Gastrocnemius medialis (tissue), 4 donors: ENCODE measurements around the gene ATG2A.

Experiments used
- CTCF ChIP-seq, 5 experiments: fragments of 450-650 bp in 3 of 5; fragments of 200-600 bp in 2 of 5; sonication (generic) in 2 of 5; IDR thresholded peaks in 4 of 5; conservative IDR thresholded peaks in 1 of 5; 1 replicate in 4 of 5; 2 replicates in 1 of 5; pipeline ENCODE4 v1.5.1; 2016 to 2019; ENCODE audit warnings: antibody characterized with exemption in 5 of 5, mild to moderate bottlenecking in 3 of 5, moderate library complexity in 3 of 5
- POLR2A ChIP-seq, 2 donors: fragments of 450-650 bp; IDR thresholded peaks; one replicate each; pipeline ENCODE4 v1.6.1; 2017; ENCODE audit warnings: antibody characterized with exemption in 2 of 2, mild to moderate bottlenecking in 2 of 2, moderate library complexity in 2 of 2

DNA sequence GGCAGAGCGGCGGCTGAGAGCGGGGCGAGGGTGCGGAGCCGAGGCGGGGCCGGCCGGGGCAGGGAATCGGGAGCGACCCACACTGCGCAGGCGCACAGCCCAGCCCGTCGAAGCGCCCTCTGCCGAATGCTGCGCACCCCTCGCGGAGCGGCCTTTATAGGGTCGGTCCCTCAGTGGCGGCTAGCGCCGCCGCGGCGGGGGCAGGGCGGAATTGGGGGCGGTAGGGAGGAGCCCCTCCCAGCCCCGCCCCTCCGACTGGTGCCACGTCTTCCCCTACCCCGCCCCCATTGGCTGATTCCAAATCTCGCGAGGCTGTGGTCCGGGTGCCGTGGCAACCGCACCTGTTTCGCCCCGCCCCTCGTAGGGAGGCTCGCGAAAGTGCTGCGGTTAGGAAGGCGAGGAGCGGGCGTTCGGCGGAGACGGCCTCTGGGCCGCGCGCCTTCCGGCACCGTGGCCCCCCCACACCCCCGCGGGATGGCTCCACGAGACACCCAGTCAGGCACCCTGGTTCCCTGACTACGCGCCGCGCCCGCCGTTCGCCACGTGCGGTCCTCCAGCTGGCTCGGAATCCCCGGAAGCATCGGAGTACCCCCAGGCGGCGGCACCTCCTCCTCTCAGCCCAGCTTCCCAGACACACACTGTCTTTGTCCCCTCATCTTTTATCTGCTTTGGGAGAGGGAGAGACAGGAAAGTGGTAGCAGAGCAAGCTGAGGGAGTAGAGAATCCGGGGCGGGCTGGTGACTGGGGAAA is 38.3 kb downstream of the ATG2A start, which contains the start of gene EHD1:
- TF ChIP-seq CTCF (IDR thresholded peaks at IDR 0.05 in 4 of 5, conservative IDR thresholded peaks at IDR 0.05 in 1 of 5) (peak in 4 of 5 experiments; percentile 34 to 60 (median 36)), POLR2A (IDR thresholded peaks at IDR 0.05) (peak; percentile 98 to 100)
